Stimulated activated CD4-positive, alpha-beta T cell treated with anti-CD3 and anti-CD28 coated beads, Interleukin-15, amount 100 ng/mL, for 48 hours (primary cell): ENCODE measurements around the gene CASR.
A peak's percentile ranks its signal among the peaks of the same experiment; 100 is the strongest.
"Not testable (repeated sequence)": the region's sequence is repeated elsewhere in the genome, so short reads cannot be mapped to it uniquely, and the experiment has no call there.

ENCODE experiments used
- DNase-seq, 2 donors: peaks; one replicate each; pipeline ENCODE4 v3.0.0-alpha.2; 2020; ENCODE audit warnings: low read depth in 2 of 2

CASR gene

DNA sequence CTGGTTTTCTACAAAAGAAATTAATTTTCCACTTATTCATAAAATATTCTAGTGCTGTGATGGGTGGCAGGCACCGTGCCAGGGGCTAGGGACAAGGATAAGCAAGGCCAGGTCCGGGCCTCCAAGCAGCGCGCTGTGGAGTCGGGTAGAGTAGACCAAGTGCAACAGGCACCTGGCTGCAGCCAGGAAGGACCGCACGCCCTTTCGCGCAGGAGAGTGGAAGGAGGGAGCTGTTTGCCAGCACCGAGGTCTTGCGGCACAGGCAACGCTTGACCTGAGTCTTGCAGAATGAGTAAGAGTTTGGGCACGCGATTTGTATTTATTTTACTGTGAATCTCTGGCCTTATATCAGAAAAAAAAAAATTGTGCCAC is at the start of gene CASR:
TSS of gene CASR (plus strand) at position 148 of the 372 bp plus-strand sequence. CDS start 70,522 bp downstream, outside the sequence.
- no peak for DNase-seq

DNA sequence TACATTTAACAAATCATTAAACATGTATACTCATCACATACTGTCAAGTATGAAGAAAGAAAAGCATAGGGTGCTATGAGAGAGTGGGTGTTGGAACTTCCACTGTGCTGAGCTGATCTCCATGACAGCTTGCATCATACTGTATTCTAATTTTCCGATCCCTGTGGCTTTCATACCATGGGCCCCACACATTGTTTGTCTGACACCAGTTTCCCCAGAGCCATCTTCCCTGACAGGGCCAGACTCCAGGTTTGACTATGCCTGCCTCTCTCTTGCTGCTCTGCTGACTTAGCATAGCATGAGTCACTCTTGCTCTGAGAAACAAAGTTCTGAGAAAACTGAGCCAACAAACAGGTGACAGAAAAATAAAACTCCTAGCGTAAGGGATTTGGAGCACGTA is 37.0 kb upstream of the CASR start:
- peak; percentile 64 to 78 for DNase-seq

DNA sequence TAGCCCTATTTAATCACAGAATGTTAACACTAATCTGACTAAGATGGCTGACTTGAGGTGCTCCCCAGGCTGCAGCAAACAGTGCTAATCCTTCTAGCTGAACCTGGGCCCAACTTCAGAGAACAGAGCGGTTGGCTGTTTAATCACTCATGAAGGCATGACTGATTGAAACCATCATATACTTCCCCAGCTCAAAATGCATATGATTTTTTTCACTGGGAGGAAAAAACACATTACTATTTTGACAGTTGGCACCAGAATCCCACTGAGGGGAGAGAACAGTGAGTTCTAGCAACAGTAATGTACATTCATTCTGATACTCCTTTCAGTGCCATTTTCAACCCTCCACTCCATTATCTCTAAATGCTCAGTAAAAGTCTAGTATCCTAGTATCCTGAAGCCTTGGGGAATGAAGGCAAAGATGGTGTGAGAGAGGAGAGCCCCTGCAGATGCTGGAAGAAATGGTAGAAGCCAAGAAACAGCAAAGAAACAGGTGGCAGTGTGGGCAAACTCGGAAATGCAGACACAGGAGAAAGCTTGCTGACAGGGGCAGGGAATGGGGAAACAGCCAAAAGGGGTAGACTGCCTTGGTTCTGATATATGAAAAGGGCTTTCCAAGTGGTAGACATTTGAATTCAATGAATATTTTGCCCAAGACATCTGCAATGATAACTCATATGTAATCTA is 34.4 kb upstream of the CASR start:
- DNase-seq, result no peak

- DNase-seq, result no peak
Observed at GRCh38 chr3:122151480-122151879, 32.0 kb upstream of the CASR start.

GRCh38 chr3:122164983-122165382 is 18.5 kb upstream of the CASR start:
- not testable (repeated sequence) for DNase-seq

DNA sequence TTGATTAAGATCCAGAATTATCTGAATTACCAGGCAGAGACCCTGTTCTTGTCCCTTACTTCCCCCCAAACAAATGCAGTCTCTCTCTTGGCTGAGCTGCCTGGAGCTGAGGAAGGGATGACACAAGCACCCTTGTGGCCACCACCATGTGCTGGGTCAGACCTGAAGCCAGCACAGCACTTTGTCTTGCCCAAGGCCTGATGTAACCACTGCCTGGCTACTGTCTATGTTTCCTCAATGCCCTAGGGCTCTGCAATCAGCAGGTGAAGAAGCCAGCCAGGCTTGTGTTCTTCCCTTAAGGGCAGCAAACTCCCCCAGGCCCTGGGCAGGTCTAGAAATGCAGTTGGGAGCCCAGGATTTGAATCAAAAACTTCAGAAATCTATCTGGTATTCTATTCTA is 15.8 kb upstream of the CASR start:
- DNase-seq, result no peak

DNA sequence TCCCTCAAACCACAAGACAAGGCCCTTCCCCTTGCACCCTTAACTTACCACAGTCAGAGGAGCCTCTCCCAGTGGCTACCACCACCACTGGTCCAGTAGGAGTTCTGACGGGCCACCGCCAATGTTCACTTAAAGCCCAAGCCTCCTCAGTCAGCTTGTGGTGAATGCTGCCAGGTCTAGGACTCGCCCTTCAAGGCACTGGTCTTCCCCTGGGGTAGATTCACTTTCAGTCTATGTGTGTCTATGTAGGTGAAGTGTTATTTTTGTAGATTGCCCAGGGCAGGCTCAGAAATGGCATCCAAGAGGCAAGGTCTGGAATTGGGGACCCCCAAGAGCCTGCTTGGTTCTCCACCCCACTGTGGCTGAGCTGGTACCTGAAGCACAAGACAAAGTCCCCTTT is 15.4 kb upstream of the CASR start:
- DNase-seq, result no peak

DNA sequence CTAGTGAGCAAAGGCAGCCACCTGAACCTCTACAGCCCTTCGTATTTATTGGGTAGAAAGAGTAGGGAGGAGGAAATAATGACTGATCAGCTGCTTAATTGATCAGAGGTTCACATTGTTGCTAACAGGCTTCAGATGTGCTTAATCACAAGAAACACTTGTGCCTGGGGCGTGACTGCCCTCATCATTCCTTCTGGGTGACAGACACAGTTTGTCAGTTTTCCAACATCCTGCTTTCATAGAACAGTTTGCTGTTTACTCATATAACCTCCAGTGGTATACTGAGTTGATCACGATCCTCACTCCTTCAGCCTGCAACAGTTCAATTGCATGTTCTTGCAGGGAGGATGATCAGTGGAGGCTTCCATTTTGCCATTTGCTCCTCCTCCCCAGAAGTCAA is 13.6 kb upstream of the CASR start:
- no peak for DNase-seq

DNA sequence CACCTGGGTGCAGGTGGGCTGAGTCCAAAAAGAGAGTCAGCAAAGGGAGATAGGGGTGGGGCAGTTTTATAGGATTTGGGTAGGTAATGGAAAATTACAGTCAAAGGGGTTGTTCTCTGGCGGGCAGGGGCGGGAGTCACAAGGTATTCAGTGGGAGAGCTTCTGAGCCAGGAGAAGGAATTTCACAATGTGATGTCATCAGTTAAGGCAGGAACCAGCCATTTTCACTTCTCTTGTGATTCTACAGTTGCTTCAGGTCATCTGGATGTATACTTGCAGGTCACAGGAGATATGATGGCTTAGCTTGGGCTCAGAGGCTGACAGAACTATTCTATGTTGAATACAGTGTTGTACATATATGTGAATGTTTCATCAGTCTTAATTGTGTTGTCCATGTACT is 12.1 kb upstream of the CASR start:
- not testable (repeated sequence) for DNase-seq

DNA sequence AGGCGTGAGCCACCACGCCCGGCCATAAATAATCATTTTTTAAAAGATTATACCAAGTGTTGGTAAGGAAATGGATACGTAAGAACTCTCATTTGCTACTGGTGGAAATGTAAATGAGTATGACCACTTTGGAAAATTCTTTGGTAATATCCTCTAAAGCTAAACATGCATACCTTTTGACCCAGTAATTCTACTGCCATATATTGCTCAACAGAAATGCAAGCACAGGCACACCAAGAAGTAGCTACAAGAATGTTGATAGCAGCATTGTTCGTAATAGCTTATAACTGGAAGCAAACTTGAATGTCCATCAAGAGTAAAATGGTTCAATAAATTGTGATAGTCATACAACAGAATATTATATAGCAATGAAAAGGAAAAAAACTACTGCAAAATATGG is 4.8 kb upstream of the CASR start:
- DNase-seq, result no peak

DNA sequence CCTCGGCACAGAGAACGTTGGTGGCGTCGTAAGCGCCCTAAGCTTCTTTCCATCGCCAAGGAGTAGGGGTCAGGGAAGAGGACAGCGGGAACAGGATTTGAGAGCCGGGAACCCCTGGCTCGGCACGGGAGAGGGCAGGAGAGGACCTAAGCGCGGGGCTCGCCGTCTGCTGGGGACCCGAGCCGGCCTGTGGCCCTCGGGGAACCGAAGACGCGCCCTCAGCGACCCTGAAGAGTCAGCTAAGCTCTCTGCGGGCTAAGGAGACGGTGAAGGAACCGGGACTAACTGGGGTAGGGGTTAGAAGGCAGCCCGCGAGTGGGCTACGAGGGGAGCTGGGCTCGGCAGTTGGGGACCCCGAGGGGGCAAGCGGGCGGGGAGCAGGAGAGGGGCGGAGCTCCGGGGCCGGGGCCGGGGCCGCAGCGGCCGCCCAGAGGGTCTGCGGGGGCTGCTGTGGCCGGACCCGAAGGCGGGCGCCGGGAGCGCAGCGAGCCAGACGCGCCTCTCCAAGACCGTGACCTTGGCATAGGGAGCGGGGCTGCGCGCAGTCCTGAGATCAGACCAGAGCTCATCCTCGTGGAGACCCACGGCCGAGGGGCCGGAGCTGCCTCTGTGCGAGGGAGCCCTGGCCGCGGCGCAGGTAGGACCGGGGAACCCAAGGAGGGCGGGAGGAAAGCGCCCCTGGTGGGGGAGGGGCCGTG is 574 bp downstream of the CASR start:
- DNase-seq, result no peak

DNA sequence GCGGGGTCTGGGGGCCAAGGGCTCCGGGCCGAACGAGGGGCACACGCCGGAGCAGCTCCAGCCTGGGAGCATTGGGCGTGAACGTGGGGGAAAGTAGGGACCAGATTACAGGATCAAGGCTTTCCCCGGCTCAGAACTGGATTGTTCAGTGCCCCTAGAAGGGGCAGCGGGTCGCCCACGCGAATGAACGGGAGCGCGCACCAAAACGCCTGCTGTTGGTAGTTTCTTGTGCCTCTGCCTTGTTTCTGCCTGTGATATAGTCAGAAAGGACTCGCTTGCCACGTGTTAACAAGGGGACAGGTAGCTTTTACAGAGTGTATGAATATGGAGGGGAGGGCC is 1.1 kb downstream of the CASR start:
- DNase-seq, result no peak

DNA sequence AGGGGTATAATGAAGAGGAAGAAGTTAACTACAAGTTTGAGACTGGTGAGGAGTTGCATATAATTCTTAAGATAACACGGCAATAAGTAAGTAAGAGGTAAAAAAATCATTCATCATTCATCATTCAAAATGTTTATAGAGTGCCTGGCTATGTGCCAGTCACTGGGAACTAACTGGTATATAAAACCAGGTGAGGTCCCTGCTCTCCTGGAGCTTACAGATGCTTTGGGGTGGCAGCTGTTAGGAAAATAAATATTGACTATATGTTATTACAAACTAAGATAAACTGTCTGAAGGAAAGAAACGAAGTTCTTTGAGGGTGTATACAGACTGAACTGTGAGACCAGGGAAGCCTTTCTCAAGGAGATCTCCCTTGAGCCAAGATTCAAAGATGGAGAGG is 2.9 kb downstream of the CASR start:
- DNase-seq, result no peak

- DNase-seq, result no peak
Observed at GRCh38 chr3:122188737-122189136, 5.3 kb downstream of the CASR start.

- DNase-seq, result no peak
Observed at GRCh38 chr3:122189357-122189756, 5.9 kb downstream of the CASR start.

GRCh38 chr3:122190525-122190924 is 7.1 kb downstream of the CASR start:
- DNase-seq, result no peak

GRCh38 chr3:122198966-122199365 is 15.5 kb downstream of the CASR start:
- no peak for DNase-seq

DNA sequence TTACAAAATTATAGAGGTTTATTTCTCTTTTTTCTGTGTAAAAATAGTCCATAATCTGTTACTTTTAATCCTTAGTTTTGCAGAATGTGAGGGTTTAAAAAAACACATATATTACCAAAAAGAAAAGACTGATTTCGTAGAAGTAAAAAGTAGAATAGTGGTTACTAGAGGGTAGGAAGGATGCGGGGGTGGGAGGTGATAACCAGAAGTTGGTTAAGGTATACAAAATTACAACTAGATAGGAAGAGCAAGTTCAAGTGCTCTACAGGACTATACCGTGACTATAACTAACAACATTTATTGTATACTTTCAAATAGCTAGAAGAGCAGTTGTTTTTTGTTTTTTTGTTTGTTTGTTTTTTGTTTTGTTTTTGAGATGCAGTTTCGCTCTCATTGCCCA is 16.1 kb downstream of the CASR start:
- no peak for DNase-seq

DNA sequence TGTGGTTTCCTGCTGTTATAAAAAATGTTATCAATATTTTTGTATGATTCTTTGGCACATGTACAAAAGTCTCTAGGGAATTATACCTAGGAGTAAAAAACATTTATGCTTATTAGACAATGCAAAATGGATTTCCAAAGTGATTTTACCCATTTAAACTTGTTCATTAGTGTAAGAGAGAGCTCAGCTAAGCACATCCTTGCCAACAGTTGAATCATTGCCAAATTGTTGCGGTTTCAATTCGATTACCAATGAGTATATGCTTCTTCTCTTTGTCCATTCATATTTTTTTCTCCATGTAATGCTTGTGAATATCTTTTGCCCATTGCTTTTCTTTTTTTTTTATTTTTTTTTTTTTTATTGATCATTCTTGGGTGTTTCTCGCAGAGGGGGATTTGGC is 17.2 kb downstream of the CASR start:
- DNase-seq, result no peak

DNA sequence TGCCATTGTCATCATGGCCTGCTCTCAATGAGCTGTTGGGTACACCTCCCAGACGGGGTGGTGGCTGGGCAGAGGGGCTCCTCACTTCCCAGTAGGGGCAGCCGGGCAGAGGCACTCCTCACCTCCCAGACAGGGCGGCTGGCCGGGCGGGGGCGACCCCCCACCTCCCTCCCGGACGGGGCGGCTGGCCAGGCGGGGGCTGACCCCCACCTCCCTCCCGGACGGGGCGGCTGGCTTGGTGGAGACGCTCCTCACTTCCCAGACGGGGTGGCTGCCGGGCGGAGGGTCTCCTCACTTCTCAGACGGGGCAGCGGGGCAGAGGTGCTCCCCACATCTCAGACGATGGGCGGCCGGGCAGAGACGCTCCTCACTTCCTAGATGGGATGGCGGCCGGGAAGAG is 18.0 kb downstream of the CASR start:
- not testable (repeated sequence) for DNase-seq

DNA sequence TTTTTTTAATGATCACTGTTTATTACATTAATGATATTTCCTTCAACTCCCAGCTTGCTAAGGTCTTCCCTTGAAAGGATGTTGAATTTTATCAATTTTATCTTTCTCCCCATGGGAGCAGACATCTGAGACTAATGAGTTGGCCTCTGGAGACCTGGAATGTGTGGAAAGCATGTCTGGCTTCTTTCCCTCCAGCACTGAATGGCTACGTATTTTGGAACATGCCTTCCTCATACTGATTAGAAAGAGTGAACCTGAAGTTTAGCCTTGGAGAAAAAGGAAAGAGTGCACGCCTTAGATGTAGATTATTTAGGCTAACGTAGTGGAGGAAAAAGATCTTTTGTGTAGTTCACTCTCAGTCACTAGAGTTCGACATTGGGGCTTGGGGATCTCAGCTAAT is 25.1 kb downstream of the CASR start:
- no peak for DNase-seq

DNA sequence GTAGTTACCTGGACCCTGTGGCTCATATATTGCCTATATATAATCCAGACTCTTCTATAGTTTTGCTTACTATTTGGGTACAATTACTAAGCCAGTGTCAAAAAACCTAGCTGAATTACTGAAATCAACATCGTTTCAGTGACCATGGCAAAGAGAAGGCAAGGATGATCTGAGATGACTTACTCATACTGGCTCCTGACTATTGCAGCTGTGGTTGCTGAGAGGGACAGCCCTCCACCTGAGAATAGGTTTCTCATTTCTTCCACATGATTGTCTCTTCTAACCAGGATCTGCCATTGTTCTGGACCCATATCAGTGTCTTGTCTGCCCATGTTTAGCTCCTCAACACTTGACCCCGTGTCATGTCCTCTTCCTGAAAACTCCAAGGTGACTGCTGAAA is 30.2 kb downstream of the CASR start:
- DNase-seq, result no peak

GRCh38 chr3:122214711-122215110 is 31.2 kb downstream of the CASR start:
- DNase-seq, result no peak
